Left forelimb (tissue), 1 donor: ENCODE data around the gene FBN1.

Source experiments
- DNase-seq: peaks from one replicate; pipeline ENCODE4 v3.0.0-alpha.2; 2018; ENCODE audit warnings: low spot score

The FBN1 gene

DNA sequence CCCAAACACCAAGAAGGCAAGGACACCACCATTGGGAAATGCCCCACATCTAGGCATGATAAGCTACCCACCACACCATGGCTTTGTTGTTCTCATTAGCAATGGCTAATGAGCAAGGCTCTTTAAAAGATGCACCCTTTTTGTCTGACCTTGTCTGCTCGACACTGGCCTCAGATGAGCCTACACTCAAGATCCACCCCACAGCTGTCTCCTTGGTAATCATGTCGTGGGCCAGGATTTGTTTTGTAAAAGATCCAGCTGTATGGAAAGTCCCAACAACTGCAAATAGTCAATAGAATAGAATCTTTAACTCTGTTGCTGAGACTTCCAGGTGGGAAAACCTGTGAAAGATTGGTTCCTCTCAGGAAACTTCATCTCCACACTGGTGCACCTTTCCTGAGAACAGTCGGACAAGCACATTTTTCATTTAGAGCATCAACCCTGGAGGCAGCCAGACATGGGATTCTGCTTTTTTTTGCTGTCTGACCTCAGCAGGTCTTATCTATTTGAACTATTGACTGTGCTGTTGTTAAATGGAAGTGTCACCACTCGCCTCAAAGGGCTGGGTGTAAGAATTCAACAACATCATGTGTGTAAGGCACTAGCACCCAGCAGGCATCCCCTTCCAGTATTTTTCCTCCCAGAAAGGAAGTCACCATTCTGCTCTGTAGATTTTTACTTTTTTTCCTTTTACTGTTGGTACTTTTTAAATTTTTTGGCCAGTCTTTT lies 278.8 kb downstream of the FBN1 start:
- no peak for DNase-seq

DNA sequence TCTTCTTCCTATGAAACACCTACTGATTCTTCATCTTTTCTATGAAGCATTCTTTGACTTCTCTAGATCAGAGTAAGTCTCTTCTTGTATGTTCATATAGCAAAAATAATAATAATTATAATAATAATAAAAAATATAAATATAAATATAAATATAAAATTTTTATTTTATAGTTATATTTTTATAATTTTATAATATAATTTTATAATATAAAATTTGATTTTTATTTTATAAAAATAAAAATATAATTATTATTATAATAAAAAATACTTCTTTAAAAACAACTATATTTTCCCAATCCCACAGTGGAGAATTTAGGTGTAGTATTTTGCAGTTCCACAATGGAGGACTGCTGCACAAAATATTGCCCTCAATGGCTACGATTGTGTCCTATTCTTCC lies 279.9 kb downstream of the FBN1 start:
- DNase-seq, result no peak

DNA sequence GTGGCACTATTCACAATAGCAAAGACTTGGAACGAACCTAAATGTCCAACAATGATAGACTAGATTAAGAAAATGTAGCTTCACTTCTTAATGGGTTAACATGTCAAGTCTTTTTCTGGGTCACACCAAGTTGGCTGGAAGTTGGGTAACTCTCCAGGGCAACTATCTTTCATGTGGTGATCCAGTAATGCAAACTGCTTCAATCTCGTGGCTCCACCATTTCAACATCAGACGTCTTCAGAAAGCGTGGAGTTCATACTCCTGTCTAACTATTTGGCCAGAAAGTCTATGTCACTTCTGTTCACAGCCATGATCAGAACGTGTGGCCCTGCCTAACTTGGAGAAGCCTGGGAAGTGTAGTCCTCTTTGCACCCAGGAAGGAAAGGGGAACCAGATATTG lies 282.0 kb downstream of the FBN1 start:
- DNase-seq, result no peak

DNA sequence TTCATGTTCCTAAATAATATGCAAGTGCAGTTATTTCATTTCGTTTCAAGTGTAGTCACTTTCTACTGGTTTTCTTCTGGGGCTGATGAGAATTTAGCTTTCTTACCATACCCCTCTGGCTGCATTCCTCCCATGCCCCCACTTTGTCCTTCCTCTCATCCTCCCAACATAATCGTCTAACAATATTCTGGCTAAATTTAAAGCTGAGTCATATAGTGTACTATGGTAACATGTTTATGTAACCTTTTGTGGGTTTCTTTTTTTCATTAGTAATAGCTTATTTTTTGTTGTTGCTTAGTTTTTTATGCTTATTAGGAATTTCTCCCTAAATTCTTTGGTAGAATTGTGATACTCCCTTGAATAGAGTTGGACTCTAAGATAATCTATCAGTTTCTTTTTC lies 283.8 kb downstream of the FBN1 start:
- no peak for DNase-seq

DNA sequence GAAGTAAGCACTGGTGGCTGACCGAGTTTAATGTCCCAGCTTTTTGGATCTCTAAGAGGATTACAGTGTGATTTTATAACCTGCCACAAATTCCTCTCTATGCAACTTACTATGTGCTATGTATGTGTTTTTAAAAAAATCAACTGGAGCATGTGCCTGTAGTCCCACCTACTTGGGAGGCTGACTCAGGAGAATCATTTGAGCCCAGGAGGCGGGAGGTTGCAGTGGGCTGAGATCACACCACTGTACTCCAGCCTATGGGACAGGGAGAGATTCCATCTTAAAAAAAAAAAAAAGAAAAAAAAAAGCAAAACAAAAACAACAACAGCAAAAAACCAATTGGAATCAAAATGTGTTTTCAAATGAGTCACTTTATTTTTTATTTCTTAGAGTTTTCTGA lies 284.7 kb downstream of the FBN1 start:
- DNase-seq, result no peak
